Fibroblast of pulmonary artery (primary cell): ENCODE measurements around the gene CREB5.

Experiments used
- DNase-seq: peaks from one replicate; pipeline ENCODE4 v3.0.0-alpha.2; 2010; ENCODE audit warnings: low read depth
- H3K4me3 ChIP-seq: replicated peaks from 2 replicates; pipeline ENCODE4 v1.5.1; 2011; ENCODE audit warnings: low read depth, mild to moderate bottlenecking, control low read depth, low read length, moderate library complexity
- CTCF ChIP-seq: IDR thresholded peaks from 2 replicates; pipeline ENCODE4 v1.5.1; 2011; ENCODE audit warnings: mild to moderate bottlenecking, control low read depth, low read length, inconsistent platforms; ENCODE audit errors: missing control alignments

CREB5 gene

GRCh38 chr7:28419716-28420115 is 7.4 kb downstream of the CREB5 start:
- DNase-seq = peak; percentile 90
- H3K4me3 ChIP-seq = no peak overlapping the region
- TF ChIP-seq CTCF = no peak

GRCh38 chr7:28423112-28423511 is 10.8 kb downstream of the CREB5 start:
- DNase-seq = no peak
- no peak for TF ChIP-seq CTCF
- H3K4me3 ChIP-seq = no peak overlapping the region

GRCh38 chr7:28423918-28424514 is 11.7 kb downstream of the CREB5 start:
- no peak overlapping the region for H3K4me3 ChIP-seq
- no peak for DNase-seq
- no peak for TF ChIP-seq CTCF

- no peak for DNase-seq
- TF ChIP-seq CTCF = no peak
- no peak overlapping the region for H3K4me3 ChIP-seq
Measured at GRCh38 chr7:28425496-28425895, 13.2 kb downstream of the CREB5 start.

- no peak for TF ChIP-seq CTCF
- H3K4me3 ChIP-seq = no peak overlapping the region
- no peak for DNase-seq
Measured at GRCh38 chr7:28427236-28427635, 14.9 kb downstream of the CREB5 start.

- DNase-seq = no peak
- H3K4me3 ChIP-seq = no peak overlapping the region
- TF ChIP-seq CTCF = no peak
Measured at GRCh38 chr7:28430616-28431015, 18.3 kb downstream of the CREB5 start.

GRCh38 chr7:28432105-28432504 is 19.8 kb downstream of the CREB5 start:
- no peak overlapping the region for H3K4me3 ChIP-seq
- TF ChIP-seq CTCF = no peak
- peak; percentile 23 for DNase-seq
